Left ventricle myocardium superior (tissue), 1 donor: ENCODE measurements around the gene KCTD11. TPM values are rescaled to one million over a fixed set of nuclear protein-coding genes. Genes with fewer than 3 reads are reported as not detected.

Source experiments
- ATAC-seq: fragments of 200-7000 bp; cut with Tn5 transposase; one replicate; pipeline ENCODE4 v1.9.1; 2020; ENCODE audit warnings: mild to moderate bottlenecking, moderate library complexity
- DNase-seq: peaks from one replicate; pipeline ENCODE4 v3.0.0-alpha.2; 2020
- intact Hi-C: fragments of 100-400 bp; cut with micrococcal nuclease; formaldehyde crosslinking; loops from one replicate; pipeline ENCODE4 v1.11.0; 2022
- total RNA-seq: library from RNA; stranded (reverse); fragmentation: NEBNext Ultra II Directional; extraction: Animal tissue kit (Norgen Biotek cat#: 25700); gene quantifications from one replicate; pipeline ENCODE4 v1.2.1, GENCODE V29; 2021
- donor health status: DM: no; HTN: yes; CAD: no; lungs with severe emphysema.

Gene KCTD11
- total RNA-seq, 1 donor from 2014 or later, result 3.6 TPM

GRCh38 chr17:7392696-7393612, 41.0 kb downstream of the KCTD11 start:
- ATAC-seq, result no peak
- intact Hi-C loops, result no loop called here
- no peak for DNase-seq

- DNase-seq (no peak), ATAC-seq (peak; percentile 21)
- intact Hi-C loops, result no loop called here
Measured at GRCh38 chr17:7393613-7394451, 41.9 kb downstream of the KCTD11 start.

GRCh38 chr17:7394452-7395191, 42.7 kb downstream of the KCTD11 start, which contains the start of gene PLSCR3:
TSS of gene PLSCR3 (minus strand) at chr17:7394525. CDS start at chr17:7394110, 415 bp downstream.
- intact Hi-C loops, result no loop called here
- DNase-seq (peak; percentile 95), ATAC-seq (peak; percentile 96)

- ATAC-seq (no peak), DNase-seq (no peak)
- intact Hi-C loops, result no loop called here
Measured at GRCh38 chr17:7396147-7396546, 44.2 kb downstream of the KCTD11 start.

GRCh38 chr17:7398612-7399011, 46.6 kb downstream of the KCTD11 start:
- intact Hi-C loops, result no loop called here
- no peak for DNase-seq
- no peak for ATAC-seq

GRCh38 chr17:7403043-7403726, 51.2 kb downstream of the KCTD11 start:
- DNase-seq (peak; percentile 80), ATAC-seq (peak; percentile 21)
- intact Hi-C loops, result no loop called here

GRCh38 chr17:7403727-7403976, 51.7 kb downstream of the KCTD11 start:
- DNase-seq, result no peak
- intact Hi-C loops, result no loop called here

GRCh38 chr17:7403977-7404736, 52.2 kb downstream of the KCTD11 start, which contains the start of gene TMEM256:
TSS of gene TMEM256 (minus strand) at chr17:7404097. CDS start at chr17:7404084, 13 bp downstream.
- intact Hi-C loops, result no loop called here
- ATAC-seq, result peak; percentile 94

More at GRCh38 chr17:7403727-7403976, 51.7 kb downstream of the KCTD11 start:
- ATAC-seq, result peak; percentile 61

More at GRCh38 chr17:7403977-7404736, 52.2 kb downstream of the KCTD11 start, which contains the start of gene TMEM256:
- peak; percentile 98 for DNase-seq

Other genes starting within 250 kb of the KCTD11 start
- gene ASGR2, start 237.3 kb upstream of the KCTD11 start, total RNA-seq, result 0.30 TPM
- gene ASGR1, start 172.8 kb upstream of the KCTD11 start, total RNA-seq, result 0.30 TPM
- gene DLG4, start 132.3 kb upstream of the KCTD11 start, total RNA-seq, result 21.3 TPM
- gene ACADVL, start 132.2 kb upstream of the KCTD11 start, total RNA-seq, result 2,270 TPM
- 23.5 TPM for gene DVL2, start 117.6 kb upstream of the KCTD11 start, total RNA-seq
- 29.4 TPM for gene PHF23, start 112.7 kb upstream of the KCTD11 start, total RNA-seq
- gene GABARAP, start 109.7 kb upstream of the KCTD11 start, total RNA-seq, result 456 TPM
- gene CTDNEP1, start 100.4 kb upstream of the KCTD11 start, total RNA-seq, result 122 TPM
- gene ELP5, start 99.9 kb upstream of the KCTD11 start, total RNA-seq, result 85.3 TPM
- 1.8 TPM for gene CLDN7, start 89.7 kb upstream of the KCTD11 start, total RNA-seq
- 170 TPM for gene SLC2A4, start 70.4 kb upstream of the KCTD11 start, total RNA-seq
- gene YBX2, start 57.5 kb upstream of the KCTD11 start, total RNA-seq, result 0.77 TPM
- 311 TPM for gene EIF5A, start 44.5 kb upstream of the KCTD11 start, total RNA-seq
- gene GPS2, start 36.8 kb upstream of the KCTD11 start, total RNA-seq, result 75.0 TPM
- 34.7 TPM for gene NEURL4, start 22.8 kb upstream of the KCTD11 start, total RNA-seq
- gene ACAP1, start 15.6 kb upstream of the KCTD11 start, total RNA-seq, result 17.3 TPM
- gene TMEM95, start 3.0 kb downstream of the KCTD11 start, total RNA-seq, result not detected
- gene TNK1, start 28.9 kb downstream of the KCTD11 start, total RNA-seq, result 2.2 TPM
- gene PLSCR3, start 42.4 kb downstream of the KCTD11 start, total RNA-seq, result 16.1 TPM
- 53.5 TPM for gene TMEM256, start 51.9 kb downstream of the KCTD11 start, total RNA-seq
- gene NLGN2, start 55.7 kb downstream of the KCTD11 start, total RNA-seq, result 6.5 TPM
- not detected for gene SPEM1, start 68.2 kb downstream of the KCTD11 start, total RNA-seq
- gene SPEM2, start 73.5 kb downstream of the KCTD11 start, total RNA-seq, result not detected
- not detected for gene SPEM3, start 76.7 kb downstream of the KCTD11 start, total RNA-seq
- 2.1 TPM for gene TMEM102, start 83.3 kb downstream of the KCTD11 start, total RNA-seq
- gene FGF11, start 87.3 kb downstream of the KCTD11 start, total RNA-seq, result 13.8 TPM
- 9.6 TPM for gene CHRNB1, start 92.9 kb downstream of the KCTD11 start, total RNA-seq
- gene ZBTB4, start 127.5 kb downstream of the KCTD11 start, total RNA-seq, result 70.9 TPM
- not detected for gene SLC35G6, start 129.3 kb downstream of the KCTD11 start, total RNA-seq
- gene POLR2A, start 132.2 kb downstream of the KCTD11 start, total RNA-seq, result 39.1 TPM
- 36.9 TPM for gene TNFSF12, start 196.9 kb downstream of the KCTD11 start, total RNA-seq
- gene TNFSF13, start 206.6 kb downstream of the KCTD11 start, total RNA-seq, result 8.5 TPM
- 32.8 TPM for gene SENP3, start 209.8 kb downstream of the KCTD11 start, total RNA-seq
- gene CD68, start 227.5 kb downstream of the KCTD11 start, total RNA-seq, result 26.6 TPM
- 28.0 TPM for gene MPDU1, start 231.7 kb downstream of the KCTD11 start, total RNA-seq
- gene SOX15, start 237.9 kb downstream of the KCTD11 start, total RNA-seq, result 1.2 TPM